SK-N-MC (cell line): ENCODE results near the gene ZNF827.

ENCODE experiments used
- EZH2 ChIP-seq: fragments of 200-600 bp; sonication (generic); IDR thresholded peaks from one replicate; pipeline ENCODE4 v1.6.1; 2017; ENCODE audit warnings: antibody characterized with exemption
- POLR2AphosphoS5 ChIP-seq: IDR thresholded peaks from 2 replicates; pipeline ENCODE4 v1.6.1; 2012; ENCODE audit warnings: mild to moderate bottlenecking, low read depth, low read length, borderline replicate concordance

DNA sequence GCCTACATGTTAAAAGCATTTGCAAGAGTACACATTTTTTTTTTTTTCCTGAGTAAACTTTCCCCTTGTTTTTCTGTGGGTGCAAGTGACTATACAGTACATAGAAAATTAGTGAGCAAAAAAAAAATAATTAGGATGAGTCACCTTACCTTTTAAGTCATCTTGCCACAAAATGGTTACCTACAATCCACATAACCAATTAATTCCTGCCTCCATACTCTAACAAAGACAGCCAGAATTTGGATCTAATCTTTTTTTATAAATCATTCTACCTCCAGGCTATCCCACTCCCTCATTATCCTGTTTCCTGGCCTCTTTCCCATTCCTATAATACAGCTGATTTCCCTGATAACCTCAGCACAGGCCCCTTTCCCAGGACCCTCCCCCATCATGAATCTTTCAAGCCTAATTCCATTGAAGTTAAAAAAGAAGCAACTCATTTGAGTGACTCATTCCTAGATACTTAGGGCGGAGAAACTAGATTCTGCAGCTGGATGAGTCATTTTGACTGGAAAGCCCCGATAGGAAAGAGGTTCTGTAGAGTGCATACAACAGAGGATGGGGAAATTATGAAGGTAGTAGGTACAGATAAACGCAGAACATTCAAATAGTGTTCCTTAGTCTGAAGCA lies 130.5 kb downstream of the ZNF827 start:
- TF ChIP-seq POLR2AphosphoS5 = no peak
- TF ChIP-seq EZH2 = no peak
